Right lobe of liver (tissue), 4 donors: ENCODE measurements around the gene SLX1B.
"Not testable (repeated sequence)": the region's sequence is repeated elsewhere in the genome, so short reads cannot be mapped to it uniquely, and the experiment has no call there.

Experiments
- POLR2A ChIP-seq: fragments of 450-650 bp; IDR thresholded peaks from one replicate; pipeline ENCODE4 v1.6.1; 2017; ENCODE audit warnings: antibody characterized with exemption, mild to moderate bottlenecking
- TF ChIP-seq, protein P1 (sequence below), 4 donors: fragments of 200-600 bp in 3 of 4; fragments of 450-650 bp in 1 of 4; IDR thresholded peaks; one replicate each; pipeline versions ENCODE4 v1.5.1 to v1.8.0; 2016 to 2022; ENCODE audit warnings: antibody characterized with exemption in 4 of 4, mild to moderate bottlenecking in 2 of 4
- donor health status: DM: no; HTN: no; CAD: no.
- donor health status: DM: no; HTN: no; CAD: no.
- donor health status: DM: no; HTN: yes; CAD: no.

DNA sequence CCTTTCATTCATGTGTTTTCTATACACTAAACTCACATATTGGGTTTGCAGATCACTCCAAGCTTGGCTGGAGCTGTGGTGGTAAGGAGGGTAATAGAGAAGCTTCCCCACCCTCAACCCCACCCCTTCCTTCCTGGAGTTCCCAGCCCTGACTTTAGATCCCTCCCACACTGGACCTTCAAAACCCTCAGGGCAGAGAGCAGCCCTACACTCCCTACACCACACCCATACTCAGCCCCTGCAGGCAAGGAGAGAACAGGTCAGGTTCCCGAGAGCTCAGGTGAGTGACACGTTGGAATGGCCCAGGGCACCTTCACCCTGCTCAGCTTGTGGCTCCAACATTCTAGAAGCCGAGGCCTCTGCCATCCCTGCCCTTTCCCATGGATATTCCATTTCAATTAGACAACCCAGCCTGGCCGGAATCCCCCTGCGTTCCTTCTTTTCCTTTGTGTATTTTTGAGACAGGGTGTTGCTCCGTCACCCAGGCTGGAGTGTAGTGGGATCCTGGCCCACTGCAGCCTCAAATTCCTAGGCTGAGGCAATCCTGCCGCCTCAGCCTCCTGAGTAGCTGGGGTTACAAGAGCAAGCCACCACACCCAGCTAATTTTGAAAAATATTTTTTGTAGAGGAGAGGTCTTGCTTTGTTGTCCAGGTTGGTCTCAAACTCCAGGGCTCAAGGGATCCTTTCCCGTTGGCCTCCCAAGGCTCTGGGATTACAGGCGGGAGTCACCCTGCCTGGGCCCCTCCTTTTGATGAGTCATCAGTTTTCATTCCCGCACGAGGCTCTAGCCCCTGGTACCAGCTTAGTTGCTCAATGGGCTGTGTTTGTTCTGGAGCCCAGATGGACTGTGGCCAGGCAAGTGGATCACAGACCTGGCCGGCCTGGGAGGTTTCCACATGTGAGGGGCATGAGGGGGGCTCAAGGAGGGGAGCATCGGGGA lies 5.6 kb downstream of the SLX1B start, which contains the start of gene SULT1A4:
- TF ChIP-seq, protein P1, sequence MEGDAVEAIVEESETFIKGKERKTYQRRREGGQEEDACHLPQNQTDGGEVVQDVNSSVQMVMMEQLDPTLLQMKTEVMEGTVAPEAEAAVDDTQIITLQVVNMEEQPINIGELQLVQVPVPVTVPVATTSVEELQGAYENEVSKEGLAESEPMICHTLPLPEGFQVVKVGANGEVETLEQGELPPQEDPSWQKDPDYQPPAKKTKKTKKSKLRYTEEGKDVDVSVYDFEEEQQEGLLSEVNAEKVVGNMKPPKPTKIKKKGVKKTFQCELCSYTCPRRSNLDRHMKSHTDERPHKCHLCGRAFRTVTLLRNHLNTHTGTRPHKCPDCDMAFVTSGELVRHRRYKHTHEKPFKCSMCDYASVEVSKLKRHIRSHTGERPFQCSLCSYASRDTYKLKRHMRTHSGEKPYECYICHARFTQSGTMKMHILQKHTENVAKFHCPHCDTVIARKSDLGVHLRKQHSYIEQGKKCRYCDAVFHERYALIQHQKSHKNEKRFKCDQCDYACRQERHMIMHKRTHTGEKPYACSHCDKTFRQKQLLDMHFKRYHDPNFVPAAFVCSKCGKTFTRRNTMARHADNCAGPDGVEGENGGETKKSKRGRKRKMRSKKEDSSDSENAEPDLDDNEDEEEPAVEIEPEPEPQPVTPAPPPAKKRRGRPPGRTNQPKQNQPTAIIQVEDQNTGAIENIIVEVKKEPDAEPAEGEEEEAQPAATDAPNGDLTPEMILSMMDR (IDR thresholded peaks at IDR 0.05): not testable (repeated sequence)
- TF ChIP-seq POLR2A: not testable (repeated sequence)
